ENCODE results near the gene RPL18A.
A peak's percentile ranks its signal among the peaks of the same experiment; 100 is the strongest.

The RPL18A gene

GRCh38 chr19:17841810-17842662, 17.7 kb upstream of the RPL18A start:
- DNase-seq (ENCODE audit: low read depth in 2 of 2) = peak; percentile 69 to 80

- DNase-seq (ENCODE audit: low read depth in 2 of 2) = no peak
Measured at GRCh38 chr19:17842663-17843291, 16.9 kb upstream of the RPL18A start.

GRCh38 chr19:17843292-17843827, 16.4 kb upstream of the RPL18A start:
- DNase-seq (ENCODE audit: low read depth in 2 of 2) = no peak

- no peak for DNase-seq (ENCODE audit: low read depth in 2 of 2)
Measured at GRCh38 chr19:17843908-17844490, 15.7 kb upstream of the RPL18A start.

- DNase-seq (ENCODE audit: low read depth in 2 of 2) = no peak
Measured at GRCh38 chr19:17846146-17846545, 13.6 kb upstream of the RPL18A start.

- DNase-seq (ENCODE audit: low read depth in 2 of 2) = peak; percentile 87 to 89
Measured at GRCh38 chr19:17847538-17848366, 12.0 kb upstream of the RPL18A start, which contains the start of gene JAK3. Gene JAK3, minus strand, starts transcription at chr19:17847982. Its CDS starts 3,565 bp downstream, at chr19:17844417.

- DNase-seq (ENCODE audit: low read depth in 2 of 2) = no peak
Measured at GRCh38 chr19:17848595-17849292, 11.0 kb upstream of the RPL18A start.

GRCh38 chr19:17854061-17854460, 5.6 kb upstream of the RPL18A start:
- DNase-seq (ENCODE audit: low read depth in 2 of 2) = no peak

- DNase-seq (ENCODE audit: low read depth in 2 of 2) = peak; percentile 87 to 98
Measured at GRCh38 chr19:17855280-17856152, 4.2 kb upstream of the RPL18A start.

GRCh38 chr19:17860331-17860992, 752 bp downstream of the RPL18A start:
- DNase-seq (ENCODE audit: low read depth in 2 of 2) = no peak

- DNase-seq (ENCODE audit: low read depth in 2 of 2) = no peak
Measured at GRCh38 chr19:17860993-17861360, 1.3 kb downstream of the RPL18A start.

GRCh38 chr19:17861542-17862402, 2.1 kb downstream of the RPL18A start:
- no peak for DNase-seq (ENCODE audit: low read depth in 2 of 2)

- no peak for DNase-seq (ENCODE audit: low read depth in 2 of 2)
Measured at GRCh38 chr19:17862711-17863519, 3.2 kb downstream of the RPL18A start.

GRCh38 chr19:17863520-17864182, 3.9 kb downstream of the RPL18A start:
- DNase-seq (ENCODE audit: low read depth in 2 of 2) = no peak

- DNase-seq (ENCODE audit: low read depth in 2 of 2) = no peak
Measured at GRCh38 chr19:17865364-17866311, 5.9 kb downstream of the RPL18A start.
